Activated CD4-positive, alpha-beta T cell treated with anti-CD3 and anti-CD28 coated beads, Interleukin-2, amount 10 ng/mL, durations not matched to agents 7 days and 5 days (primary cell): ENCODE results near the gene TNP2. TPM values are rescaled to one million over a fixed set of nuclear protein-coding genes. Genes with fewer than 3 reads are reported as not detected.
"Not testable (repeated sequence)": the region's sequence is repeated elsewhere in the genome, so short reads cannot be mapped to it uniquely, and the experiment has no call there.

ENCODE experiments used
- CTCF ChIA-PET: fragments of 350-600 bp; sonication (Branson Sonifier 250); formaldehyde crosslinking; loops from one replicate; lab custom pipeline; 2021; ENCODE audit warnings: antibody characterized with exemption; lab: Charles Lee
- POLR2A ChIA-PET: fragments of 350-600 bp; sonication (Branson Sonifier 250); formaldehyde crosslinking; loops from one replicate; lab custom pipeline; 2021; ENCODE audit warnings: antibody characterized with exemption; lab: Charles Lee
- DNase-seq: peaks from one replicate; pipeline ENCODE4 v3.0.0-alpha.2; 2020
- H3K27ac Mint-ChIP-seq: one replicate; pipeline ENCODE4 v1.8.0; 2021; ENCODE audit warnings: mild to moderate bottlenecking, moderate library complexity, mixed read lengths
- H3K27me3 Mint-ChIP-seq: one replicate; pipeline ENCODE4 v1.8.0; 2021; ENCODE audit warnings: mixed read lengths
- H3K36me3 Mint-ChIP-seq: one replicate; pipeline ENCODE4 v1.8.0; 2021; ENCODE audit warnings: low read depth, mixed read lengths
- H3K4me1 Mint-ChIP-seq: one replicate; pipeline ENCODE4 v1.8.0; 2021; ENCODE audit warnings: mixed read lengths
- H3K4me3 Mint-ChIP-seq: one replicate; pipeline ENCODE4 v1.8.0; 2021; ENCODE audit warnings: mild to moderate bottlenecking, moderate library complexity, mixed read lengths
- H3K9me3 Mint-ChIP-seq: one replicate; pipeline ENCODE4 v1.8.0; 2021; ENCODE audit warnings: mixed read lengths
- total RNA-seq, 2 experiments: library from RNA; stranded (reverse); gene quantifications; one replicate each; pipeline ENCODE4 v1.2.3, GENCODE V29; 2021

TNP2 gene
- total RNA-seq, 2 experiments from 2014 or later = not detected

GRCh38 chr16:11298143-11298900 lies 29.2 kb upstream of the TNP2 start:
- no peaks in the 10 kb centered on the region for H3K36me3 Mint-ChIP-seq
- peaks cover 2% of the 10 kb centered on the region for H3K27me3 Mint-ChIP-seq
- no peaks in the 10 kb centered on the region for H3K9me3 Mint-ChIP-seq
- H3K27ac Mint-ChIP-seq = peak overlapping the region; percentile 94
- CTCF ChIA-PET = interaction anchor here (0.6 to 4.6 kb wide), 9 partner anchors 9 to 420 kb away, joined by 3 to 28 read pairs (median 4); no protein-coding TSS in a partner anchor
- DNase-seq = no peak
- peak overlapping the region; percentile 51 for H3K4me3 Mint-ChIP-seq
- POLR2A ChIA-PET = interaction anchor here (1.2 kb wide), 1 partner anchor 11 kb away, joined by 3 read pairs; no protein-coding TSS in a partner anchor
- peaks cover 76% of the 10 kb centered on the region for H3K4me1 Mint-ChIP-seq

- Mint-ChIP-seq H3K27ac (peak overlapping the region; percentile 94), H3K36me3 (no peaks in the 10 kb centered on the region), H3K4me1 (peaks cover 77% of the 10 kb centered on the region), H3K9me3 (no peaks in the 10 kb centered on the region), H3K4me3 (peak overlapping the region; percentile 51), H3K27me3 (peaks cover 2% of the 10 kb centered on the region)
- ChIA-PET CTCF (interaction anchor here (0.7 to 4.6 kb wide), 9 partner anchors 9 to 334 kb away, joined by 3 to 28 read pairs (median 4); no protein-coding TSS in a partner anchor), POLR2A (interaction anchor here (0.5 to 1.2 kb wide), 2 partner anchors 11 to 16 kb away, joined by 3 to 10 read pairs; no protein-coding TSS in a partner anchor)
- DNase-seq = peak; percentile 90
Measured at GRCh38 chr16:11297492-11298142, 28.5 kb upstream of the TNP2 start.

- Mint-ChIP-seq H3K27ac (peak overlapping the region; percentile 94), H3K27me3 (peaks cover 2% of the 10 kb centered on the region), H3K9me3 (no peaks in the 10 kb centered on the region), H3K36me3 (no peaks in the 10 kb centered on the region), H3K4me3 (peak overlapping the region; percentile 51), H3K4me1 (peaks cover 72% of the 10 kb centered on the region)
- ChIA-PET POLR2A (interaction anchor here (0.5 kb wide), 1 partner anchor 16 kb away, joined by 10 read pairs; no protein-coding TSS in a partner anchor), CTCF (interaction anchor here (1.0 to 4.6 kb wide), 6 partner anchors 13 to 333 kb away, joined by 3 to 28 read pairs (median 4); no protein-coding TSS in a partner anchor)
- peak; percentile 19 for DNase-seq
Measured at GRCh38 chr16:11296706-11297491, 27.8 kb upstream of the TNP2 start.

GRCh38 chr16:11296351-11296705 lies 27.2 kb upstream of the TNP2 start:
- POLR2A ChIA-PET = no interaction called here
- DNase-seq = no peak
- Mint-ChIP-seq H3K27ac (peak overlapping the region; percentile 94), H3K36me3 (no peaks in the 10 kb centered on the region), H3K4me3 (no peak overlapping the region), H3K4me1 (peaks cover 71% of the 10 kb centered on the region), H3K27me3 (peaks cover 2% of the 10 kb centered on the region), H3K9me3 (no peaks in the 10 kb centered on the region)
- CTCF ChIA-PET = interaction anchor here (1.5 to 4.6 kb wide), 4 partner anchors 14 to 333 kb away, joined by 3 to 28 read pairs (median 12); no protein-coding TSS in a partner anchor

- H3K4me1 Mint-ChIP-seq = peaks cover 69% of the 10 kb centered on the region
Measured at GRCh38 chr16:11295672-11296071, 26.5 kb upstream of the TNP2 start.

GRCh38 chr16:11292076-11292748 lies 23.1 kb upstream of the TNP2 start:
- no peak for DNase-seq
- no peaks in the 10 kb centered on the region for H3K9me3 Mint-ChIP-seq
- H3K4me3 Mint-ChIP-seq = no peak overlapping the region
- POLR2A ChIA-PET = no interaction called here
- H3K27me3 Mint-ChIP-seq = peaks cover 11% of the 10 kb centered on the region
- CTCF ChIA-PET = interaction anchor here (0.6 to 1.1 kb wide), 4 partner anchors 29 to 114 kb away, joined by 3 to 5 read pairs (median 4); no protein-coding TSS in a partner anchor
- peaks cover 51% of the 10 kb centered on the region for H3K4me1 Mint-ChIP-seq
- H3K36me3 Mint-ChIP-seq = peaks cover 2% of the 10 kb centered on the region
- no peak overlapping the region for H3K27ac Mint-ChIP-seq

More at GRCh38 chr16:11295672-11296071, 26.5 kb upstream of the TNP2 start:
- DNase-seq = no peak
- H3K27ac Mint-ChIP-seq = peak overlapping the region; percentile 94
- H3K36me3 Mint-ChIP-seq = no peaks in the 10 kb centered on the region
- H3K4me3 Mint-ChIP-seq = no peak overlapping the region
- ChIA-PET CTCF (no interaction called here), POLR2A (no interaction called here)
- no peaks in the 10 kb centered on the region for H3K9me3 Mint-ChIP-seq
- peaks cover 2% of the 10 kb centered on the region for H3K27me3 Mint-ChIP-seq

- POLR2A ChIA-PET = no interaction called here
- Mint-ChIP-seq H3K9me3 (no peaks in the 10 kb centered on the region), H3K36me3 (peaks cover 2% of the 10 kb centered on the region), H3K4me1 (peaks cover 43% of the 10 kb centered on the region), H3K4me3 (no peak overlapping the region), H3K27me3 (peaks cover 11% of the 10 kb centered on the region), H3K27ac (no peak overlapping the region)
- no peak for DNase-seq
- CTCF ChIA-PET = no interaction called here
Measured at GRCh38 chr16:11291091-11291703, 22.1 kb upstream of the TNP2 start.

GRCh38 chr16:11290102-11290893 lies 21.2 kb upstream of the TNP2 start:
- Mint-ChIP-seq H3K27ac (no peak overlapping the region), H3K4me3 (no peak overlapping the region), H3K27me3 (peaks cover 11% of the 10 kb centered on the region), H3K4me1 (peaks cover 45% of the 10 kb centered on the region), H3K36me3 (peaks cover 2% of the 10 kb centered on the region), H3K9me3 (peaks cover 3% of the 10 kb centered on the region)
- DNase-seq = no peak
- CTCF ChIA-PET = no interaction called here
- POLR2A ChIA-PET = no interaction called here

GRCh38 chr16:11289696-11290095 lies 20.6 kb upstream of the TNP2 start:
- DNase-seq, H3K27ac Mint-ChIP-seq, H3K36me3 Mint-ChIP-seq, H3K4me3 Mint-ChIP-seq, POLR2A ChIA-PET, H3K9me3 Mint-ChIP-seq, H3K27me3 Mint-ChIP-seq: not testable (repeated sequence)
- CTCF ChIA-PET = interaction anchor here (1.5 kb wide), 1 partner anchor 9 kb away, joined by 4 read pairs; no protein-coding TSS in a partner anchor
- peaks cover 39% of the 10 kb centered on the region for H3K4me1 Mint-ChIP-seq

GRCh38 chr16:11289202-11289601 lies 20.1 kb upstream of the TNP2 start:
- Mint-ChIP-seq H3K27me3 (peaks cover 10% of the 10 kb centered on the region), H3K36me3 (peaks cover 2% of the 10 kb centered on the region), H3K4me3 (no peak overlapping the region)

GRCh38 chr16:11285842-11286241 lies 16.7 kb upstream of the TNP2 start:
- peaks cover 17% of the 10 kb centered on the region for H3K27me3 Mint-ChIP-seq
- H3K27ac Mint-ChIP-seq = peak overlapping the region; percentile 31
- H3K4me3 Mint-ChIP-seq = no peak overlapping the region
- peaks cover 3% of the 10 kb centered on the region for H3K9me3 Mint-ChIP-seq
- DNase-seq = no peak
- ChIA-PET CTCF (interaction anchor here (0.6 kb wide), 1 partner anchor 126 kb away, joined by 3 read pairs; no protein-coding TSS in a partner anchor), POLR2A (no interaction called here)
- peaks cover 22% of the 10 kb centered on the region for H3K4me1 Mint-ChIP-seq
- peaks cover 2% of the 10 kb centered on the region for H3K36me3 Mint-ChIP-seq

More at GRCh38 chr16:11289202-11289601, 20.1 kb upstream of the TNP2 start:
- DNase-seq = no peak
- Mint-ChIP-seq H3K4me1 (peaks cover 35% of the 10 kb centered on the region), H3K9me3 (peaks cover 3% of the 10 kb centered on the region), H3K27ac (no peak overlapping the region)
- CTCF ChIA-PET = interaction anchor here (1.5 kb wide), 1 partner anchor 9 kb away, joined by 4 read pairs; no protein-coding TSS in a partner anchor
- POLR2A ChIA-PET = no interaction called here
